Liver (tissue), 10 donors: ENCODE measurements around the gene HLA-G. TPM values are rescaled to one million over a fixed set of nuclear protein-coding genes. Genes with fewer than 3 reads are reported as not detected.
A peak's percentile ranks its signal among the peaks of the same experiment; 100 is the strongest.
"Not testable (repeated sequence)": the region's sequence is repeated elsewhere in the genome, so short reads cannot be mapped to it uniquely, and the experiment has no call there.

Experiments
- DNase-seq: peaks from one replicate; pipeline ENCODE4 v3.0.0-alpha.2; 2017; ENCODE audit warnings: low spot score
- H3K27ac ChIP-seq, 2 donors: one replicate each; pipeline ENCODE4 v1.7.0; 2013; ENCODE audit warnings: inconsistent platforms in 2 of 2, low read length in 2 of 2, control low read depth in 1 of 2, low read depth in 1 of 2, mild to moderate bottlenecking in 1 of 2
- H3K27me3 ChIP-seq, 4 donors: one replicate each; pipeline versions ENCODE4 v1.6.1 to v1.7.0; 2013; ENCODE audit warnings: low read length in 3 of 4, inconsistent platforms in 1 of 4, mild to moderate bottlenecking in 1 of 4, moderate library complexity in 1 of 4; ENCODE audit not compliant: control insufficient read depth in 4 of 4, insufficient read depth in 4 of 4
- H3K36me3 ChIP-seq, 4 donors: one replicate each; pipeline versions ENCODE4 v1.6.1 to v1.7.0; 2013; ENCODE audit warnings: low read length in 3 of 4, mild to moderate bottlenecking in 3 of 4, low read depth in 1 of 4, moderate library complexity in 1 of 4; ENCODE audit not compliant: control insufficient read depth in 4 of 4, insufficient read depth in 3 of 4
- H3K4me1 ChIP-seq, 4 donors: one replicate each; pipeline versions ENCODE4 v1.6.1 to v1.7.0; 2013; ENCODE audit warnings: low read length in 3 of 4, mild to moderate bottlenecking in 3 of 4, moderate library complexity in 1 of 4; ENCODE audit not compliant: control insufficient read depth in 4 of 4, insufficient read depth in 4 of 4
- H3K4me3 ChIP-seq, 3 donors: one replicate each; pipeline versions ENCODE4 v1.6.1 to v1.7.0; 2013; ENCODE audit warnings: low read length in 3 of 3, control low read depth in 1 of 3, low read depth in 1 of 3, mild to moderate bottlenecking in 1 of 3
- H3K9ac ChIP-seq, 2 donors: one replicate each; pipeline ENCODE4 v1.7.0; 2013; ENCODE audit warnings: low read length in 2 of 2, mild to moderate bottlenecking in 2 of 2, moderate library complexity in 2 of 2, control low read depth in 1 of 2, low read depth in 1 of 2
- H3K9me3 ChIP-seq, 4 donors: one replicate each; pipeline versions ENCODE4 v1.6.1 to v1.7.0; 2013; ENCODE audit warnings: low read length in 3 of 4; ENCODE audit not compliant: control insufficient read depth in 4 of 4
- EGR1 ChIP-seq, 2 donors: IDR thresholded peaks; 2 replicates each; pipeline ENCODE4 v1.6.1; 2016 to 2018; ENCODE audit warnings: antibody characterized with exemption in 2 of 2, low read depth in 2 of 2
- FOXA1 ChIP-seq: IDR thresholded peaks from 2 replicates; pipeline ENCODE4 v1.6.1; 2016; ENCODE audit warnings: antibody characterized with exemption
- GABPA ChIP-seq, 2 donors: IDR thresholded peaks in 1 of 2; conservative IDR thresholded peaks in 1 of 2; 2 replicates each; pipeline ENCODE4 v1.6.1; 2016; ENCODE audit warnings: antibody characterized with exemption in 2 of 2, mild to moderate bottlenecking in 1 of 2, moderate library complexity in 1 of 2
- NR2F2 ChIP-seq: IDR thresholded peaks from 2 replicates; pipeline ENCODE4 v1.6.1; 2016; ENCODE audit warnings: antibody characterized with exemption
- RAD21 ChIP-seq, 2 donors: IDR thresholded peaks; 2 replicates each; pipeline ENCODE4 v1.6.1; 2016; ENCODE audit warnings: antibody characterized with exemption in 2 of 2, mild to moderate bottlenecking in 2 of 2
- SP1 ChIP-seq: IDR thresholded peaks from 2 replicates; pipeline ENCODE4 v1.6.1; 2018; ENCODE audit warnings: antibody characterized with exemption, mild to moderate bottlenecking
- TAF1 ChIP-seq: conservative IDR thresholded peaks from 2 replicates; pipeline ENCODE4 v1.6.1; 2016; ENCODE audit warnings: antibody characterized with exemption, mild to moderate bottlenecking
- YY1 ChIP-seq: IDR thresholded peaks from 2 replicates; pipeline ENCODE4 v1.6.1; 2016; ENCODE audit warnings: antibody characterized with exemption, mild to moderate bottlenecking
- WGBS: extraction: QIAGEN DNeasy Blood & Tissue Kit; methylation state at CpG from one replicate; pipeline ENCODE4 v1.1.7; 2013; 5-methylcytosine and 5-hydroxymethylcytosine counted together
- polyA plus RNA-seq, 2 donors: library from polyadenylated mRNA; stranded (reverse) in 1 of 2; unstranded in 1 of 2; fragments of 200-250 nt in 1 of 2; fragments of >200 nt in 1 of 2; fragmentation: Nextera tagmentation in 1 of 2; extraction: Ambion mirVana in 1 of 2; gene quantifications; one replicate each; pipeline versions ENCODE4 v1.2.1 to v1.2.3, GENCODE V29; 2013 to 2015
- small RNA-seq: library from RNA; depleted of rRNA; stranded (forward); fragments of <200 nt; gene quantifications from one replicate; pipeline ENCODE3, GENCODE V24; 2014
- total RNA-seq, 2 donors: library from RNA; depleted of rRNA; stranded (reverse); fragments of >200 nt; gene quantifications; one replicate each; pipeline ENCODE4 v1.2.3, GENCODE V29; 2014
- TF ChIP-seq, protein P1 (sequence below): IDR thresholded peaks from 2 replicates; pipeline ENCODE4 v1.6.1; 2016; ENCODE audit warnings: antibody characterized with exemption
- TF ChIP-seq, protein P2 (sequence below): IDR thresholded peaks from 2 replicates; pipeline ENCODE4 v1.6.1; 2016; ENCODE audit warnings: antibody characterized with exemption
- donor health status: healthy.
- donor health status: healthy.
- donor health status: healthy.
- donor health status: healthy.
- donor health status: healthy.

Gene HLA-G
- total and polyA plus RNA-seq, 4 donors = 0.79 TPM; not detected in 3

DNA sequence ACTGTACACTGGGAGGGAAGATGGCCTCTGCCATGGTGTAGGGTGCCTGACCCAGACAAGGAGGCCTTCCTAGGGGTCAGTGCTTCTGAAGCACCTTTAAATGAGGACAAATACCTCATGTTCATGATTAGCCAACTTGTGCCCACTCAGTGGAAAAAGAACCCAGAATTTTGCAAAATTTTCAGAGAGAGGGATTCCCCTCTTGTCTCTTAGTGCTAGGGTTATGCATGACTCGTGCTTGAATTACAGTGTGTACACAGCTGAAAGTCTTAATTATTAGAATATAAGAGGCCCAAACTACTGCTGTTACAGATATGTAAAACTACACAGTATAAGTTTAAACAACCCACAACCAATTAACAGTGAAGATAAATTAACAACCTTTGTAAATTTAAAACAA, 38.0 kb downstream of the HLA-G start:
- TF ChIP-seq NR2F2 = no peak
- no peak for TF ChIP-seq TAF1
- no peak for TF ChIP-seq YY1
- WGBS = 77% methylated on average over 1 of the region's 1 CpG
- H3K9ac ChIP-seq = no peak overlapping the region
- H3K36me3 ChIP-seq = no peaks in the 10 kb centered on the region
- no peak overlapping the region for H3K4me3 ChIP-seq
- H3K9me3 ChIP-seq = no peaks in the 10 kb centered on the region
- DNase-seq = no peak
- H3K27ac ChIP-seq = no peak overlapping the region
- H3K4me1 ChIP-seq = no peaks in the 10 kb centered on the region
- H3K27me3 ChIP-seq = no peaks in the 10 kb centered on the region

DNA sequence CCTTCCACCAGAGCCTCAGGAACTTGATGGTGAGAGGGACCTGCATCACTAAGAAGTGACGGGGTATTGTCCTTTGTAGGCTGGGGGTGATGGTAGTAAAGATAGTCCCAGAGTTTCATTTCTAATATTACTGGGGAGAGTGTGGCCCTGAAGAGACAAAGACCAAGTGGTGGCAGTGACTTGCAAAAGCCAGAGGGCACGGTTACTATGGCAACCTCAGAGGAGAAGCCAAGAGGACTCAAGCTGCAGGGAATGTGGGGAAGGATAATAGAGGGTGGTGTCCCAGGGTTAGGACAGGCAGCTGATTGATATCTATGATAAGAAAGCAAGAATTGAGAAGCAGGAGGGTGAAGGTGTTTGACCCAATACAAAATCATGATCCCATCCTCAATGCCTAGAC, 42.5 kb downstream of the HLA-G start:
- 80% methylated on average over 2 of the region's 2 CpGs for WGBS
- TF ChIP-seq FOXA1 (no peak), EGR1 (IDR thresholded peaks at IDR 0.05; ENCODE audit: low read depth in 2 of 2) (no peak), RAD21 (IDR thresholded peaks at IDR 0.05) (no peak), GABPA (IDR thresholded peaks at IDR 0.05 in 1 of 2, conservative IDR thresholded peaks at IDR 0.05 in 1 of 2) (no peak), TAF1 (no peak), NR2F2 (no peak), SP1 (no peak)
- TF ChIP-seq, protein P1, sequence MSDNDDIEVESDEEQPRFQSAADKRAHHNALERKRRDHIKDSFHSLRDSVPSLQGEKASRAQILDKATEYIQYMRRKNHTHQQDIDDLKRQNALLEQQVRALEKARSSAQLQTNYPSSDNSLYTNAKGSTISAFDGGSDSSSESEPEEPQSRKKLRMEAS = no peak
- TF ChIP-seq, protein P2, sequence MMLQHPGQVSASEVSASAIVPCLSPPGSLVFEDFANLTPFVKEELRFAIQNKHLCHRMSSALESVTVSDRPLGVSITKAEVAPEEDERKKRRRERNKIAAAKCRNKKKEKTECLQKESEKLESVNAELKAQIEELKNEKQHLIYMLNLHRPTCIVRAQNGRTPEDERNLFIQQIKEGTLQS = no peak
- no peaks in the 10 kb centered on the region for H3K36me3 ChIP-seq

DNA sequence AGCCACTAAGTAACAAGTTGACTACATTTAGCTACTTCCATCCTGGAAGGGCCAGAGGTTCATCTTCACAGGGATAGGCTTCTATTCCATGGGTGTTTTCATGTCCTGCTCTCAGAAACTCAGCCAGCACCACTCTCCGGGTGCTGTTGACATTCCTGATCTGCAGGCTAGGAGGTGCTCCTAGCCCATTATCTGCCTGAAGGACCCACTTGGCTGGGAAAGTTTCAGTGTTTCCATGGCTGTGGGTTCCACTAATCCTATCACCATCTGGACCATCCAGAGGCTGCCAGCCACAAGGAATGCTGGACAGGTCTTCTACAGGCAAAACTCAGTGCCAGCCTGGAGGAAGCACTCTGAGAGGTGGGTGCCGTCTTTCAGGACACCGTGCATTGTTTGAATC, 45.2 kb downstream of the HLA-G start:
- 84% methylated on average over 3 of the region's 3 CpGs for WGBS
- Histone ChIP-seq H3K4me1 (no peaks in the 10 kb centered on the region), H3K4me3 (no peak overlapping the region), H3K9ac (no peak overlapping the region), H3K9me3 (no peaks in the 10 kb centered on the region), H3K27me3 (no peaks in the 10 kb centered on the region), H3K27ac (no peak overlapping the region), H3K36me3 (no peaks in the 10 kb centered on the region)
- no peak for DNase-seq
- peak in 1 of 2 donors; percentile 22 for TF ChIP-seq RAD21 (IDR thresholded peaks at IDR 0.05)
- TF ChIP-seq, protein P1 = no peak
- no peak for TF ChIP-seq YY1

More for the DNA sequence above, 42.5 kb downstream of the HLA-G start:
- DNase-seq = no peak
- no peaks in the 10 kb centered on the region for H3K4me1 ChIP-seq
- no peak overlapping the region for H3K4me3 ChIP-seq
- H3K9me3 ChIP-seq = no peaks in the 10 kb centered on the region
- H3K27me3 ChIP-seq = no peaks in the 10 kb centered on the region
- no peak overlapping the region for H3K27ac ChIP-seq
- H3K9ac ChIP-seq = no peak overlapping the region

DNA sequence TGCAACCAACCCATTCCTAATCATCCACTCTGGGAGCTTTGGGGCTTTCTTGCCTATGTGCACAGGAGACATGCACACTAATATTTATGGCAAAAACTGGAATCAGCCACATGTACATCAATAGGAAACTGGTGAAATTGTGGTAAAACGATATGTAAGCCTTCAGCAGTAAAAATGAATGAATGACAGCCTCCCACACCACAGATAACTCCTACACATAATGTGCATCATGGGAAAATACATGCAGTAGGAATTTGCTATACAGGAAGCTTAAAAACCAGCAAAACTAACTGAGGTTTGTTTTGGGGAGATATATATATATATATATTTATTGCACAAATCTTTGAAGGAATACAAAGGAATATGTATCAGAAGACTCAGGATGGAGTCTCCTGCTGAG, 47.6 kb downstream of the HLA-G start:
- H3K4me1 ChIP-seq = no peaks in the 10 kb centered on the region
- 86% methylated on average over 1 of the region's 1 CpG for WGBS
- H3K27me3 ChIP-seq = no peaks in the 10 kb centered on the region
- H3K9ac ChIP-seq = no peak overlapping the region
- no peak for DNase-seq
- TF ChIP-seq YY1 = no peak
- no peak for TF ChIP-seq FOXA1
- no peaks in the 10 kb centered on the region for H3K9me3 ChIP-seq
- H3K27ac ChIP-seq = no peak overlapping the region
- H3K4me3 ChIP-seq = no peak overlapping the region
- H3K36me3 ChIP-seq = no peaks in the 10 kb centered on the region

DNA sequence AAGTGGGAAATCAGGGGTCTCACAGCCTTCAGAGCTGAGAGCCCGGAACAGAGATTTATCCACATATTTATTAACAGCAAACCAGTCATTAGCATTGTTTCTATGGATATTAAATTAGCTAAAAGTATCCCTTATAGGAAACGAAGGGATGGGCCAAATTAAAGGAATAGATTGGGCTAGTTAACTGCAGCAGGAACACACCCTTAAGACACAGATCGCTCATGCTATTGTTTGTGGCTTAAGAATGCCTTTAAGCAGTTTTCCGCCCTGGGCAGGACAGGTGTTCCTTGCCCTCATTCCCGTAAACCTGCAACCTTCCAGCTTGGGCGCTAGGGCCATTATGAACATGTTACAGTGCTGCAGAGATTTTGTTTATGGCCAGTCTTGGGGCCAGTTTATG, 48.1 kb downstream of the HLA-G start:
- 93% methylated on average over 6 of the region's 6 CpGs for WGBS
- DNase-seq, H3K36me3 ChIP-seq, H3K4me1 ChIP-seq, H3K4me3 ChIP-seq, H3K9ac ChIP-seq, H3K27me3 ChIP-seq, H3K9me3 ChIP-seq, H3K27ac ChIP-seq: not testable (repeated sequence)

Small RNA genes within 50 kb of the gene (small RNA-seq; reads per million reads assigned to genes)
- not detected for gene MICG

Other genes with a start within 250 kb of the HLA-G start
- not detected for gene OR2H2, start 242.7 kb upstream of the HLA-G start, total RNA-seq
- not detected for gene OR2H2, start 242.7 kb upstream of the HLA-G start, polyA plus RNA-seq
- gene GABBR1, start 194.6 kb upstream of the HLA-G start, total RNA-seq = 1 to 10 TPM; 1.4 to 4.7 TPM
- 1 to 10 TPM; 1.1 to 1.3 TPM for gene GABBR1, start 194.6 kb upstream of the HLA-G start, polyA plus RNA-seq
- not detected for gene MOG, start 170.7 kb upstream of the HLA-G start, total RNA-seq
- not detected for gene MOG, start 170.7 kb upstream of the HLA-G start, polyA plus RNA-seq
- gene ZFP57, start 146.7 kb upstream of the HLA-G start, total RNA-seq = not detected
- not detected for gene ZFP57, start 146.7 kb upstream of the HLA-G start, polyA plus RNA-seq
- 10 to 100 TPM; 12.1 to 51.1 TPM for gene HLA-F, start 104.4 kb upstream of the HLA-G start, total RNA-seq
- gene HLA-F, start 104.4 kb upstream of the HLA-G start, polyA plus RNA-seq = 10 to 100 TPM; 12.4 to 53.0 TPM
- gene HLA-A, start 114.7 kb downstream of the HLA-G start, total RNA-seq = 100 to 1,000 TPM; 145 to 191 TPM
- gene HLA-A, start 114.7 kb downstream of the HLA-G start, polyA plus RNA-seq = 100 to 1,000 TPM; 256 to 321 TPM
- 10 to 100 TPM in 1 of 2 donors, 1 to 10 TPM in 1; 7.0 to 17.2 TPM for gene POLR1H, start 233.4 kb downstream of the HLA-G start, total RNA-seq
- 10 to 100 TPM; 16.3 to 27.5 TPM for gene POLR1H, start 233.4 kb downstream of the HLA-G start, polyA plus RNA-seq
- gene PPP1R11, start 239.4 kb downstream of the HLA-G start, total RNA-seq = 10 to 100 TPM in 1 of 2 donors, 1 to 10 TPM in 1; 7.8 to 12.1 TPM
- 10 to 100 TPM; 26.9 to 30.9 TPM for gene PPP1R11, start 239.4 kb downstream of the HLA-G start, polyA plus RNA-seq
- gene RNF39, start 247.9 kb downstream of the HLA-G start, total RNA-seq = not detected
- under 1 TPM; 0.03 to 0.13 TPM for gene RNF39, start 247.9 kb downstream of the HLA-G start, polyA plus RNA-seq